Skeletal muscle tissue (tissue), 4 donors: Measurements from ENCODE around the gene DHRS3. TPM values are rescaled to one million over a fixed set of nuclear protein-coding genes. Genes with fewer than 3 reads are reported as not detected.

Source experiments
- H3K27ac ChIP-seq: one replicate; pipeline ENCODE4 v1.7.0; 2013; ENCODE audit warnings: mild to moderate bottlenecking, low read depth, low read length, inconsistent platforms
- H3K27me3 ChIP-seq, 3 donors: one replicate each; pipeline ENCODE4 v1.7.0; 2013; ENCODE audit warnings: low read length in 3 of 3; ENCODE audit not compliant: control insufficient read depth in 3 of 3, insufficient read depth in 3 of 3
- H3K36me3 ChIP-seq, 3 donors: one replicate each; pipeline ENCODE4 v1.7.0; 2013; ENCODE audit warnings: low read length in 3 of 3; ENCODE audit not compliant: control insufficient read depth in 3 of 3, insufficient read depth in 3 of 3
- H3K4me1 ChIP-seq, 3 donors: one replicate each; pipeline ENCODE4 v1.7.0; 2013; ENCODE audit warnings: low read length in 3 of 3, mild to moderate bottlenecking in 3 of 3; ENCODE audit not compliant: control insufficient read depth in 3 of 3, insufficient read depth in 3 of 3
- H3K4me3 ChIP-seq, 3 donors: one replicate each; pipeline ENCODE4 v1.7.0; 2013; ENCODE audit warnings: low read length in 3 of 3
- H3K9ac ChIP-seq, 3 donors: one replicate each; pipeline ENCODE4 v1.7.0; 2013; ENCODE audit warnings: low read length in 3 of 3, mild to moderate bottlenecking in 3 of 3, moderate library complexity in 2 of 3, low read depth in 1 of 3
- H3K9me3 ChIP-seq, 3 donors: one replicate each; pipeline ENCODE4 v1.7.0; 2013; ENCODE audit warnings: low read length in 3 of 3; ENCODE audit not compliant: control insufficient read depth in 3 of 3
- total RNA-seq: library from RNA; depleted of rRNA; stranded (reverse); fragments of >200 nt; gene quantifications from one replicate; pipeline ENCODE4 v1.2.3, GENCODE V29; 2014
- donor health status: Osteomylitis.

Gene DHRS3
- total RNA-seq, 1 donor from 2014 or later = 37.6 TPM

- Histone ChIP-seq H3K36me3 (no peaks in the 10 kb centered on the region), H3K27me3 (peaks cover 3 to 19% (median 4%) of the 10 kb centered on the region in 3 donors), H3K27ac (no peak overlapping the region), H3K4me1 (peaks cover 5 to 10% (median 5%) of the 10 kb centered on the region in 3 donors), H3K9ac (no peak overlapping the region), H3K4me3 (no peak overlapping the region), H3K9me3 (no peaks in the 10 kb centered on the region)
Observed at GRCh38 chr1:12627296-12627695, 9.3 kb upstream of the DHRS3 start.

- H3K36me3 ChIP-seq = no peaks in the 10 kb centered on the region
- H3K27me3 ChIP-seq = peaks cover 3 to 19% (median 4%) of the 10 kb centered on the region in 3 donors
Observed at GRCh38 chr1:12626888-12627287, 8.9 kb upstream of the DHRS3 start.

DNA sequence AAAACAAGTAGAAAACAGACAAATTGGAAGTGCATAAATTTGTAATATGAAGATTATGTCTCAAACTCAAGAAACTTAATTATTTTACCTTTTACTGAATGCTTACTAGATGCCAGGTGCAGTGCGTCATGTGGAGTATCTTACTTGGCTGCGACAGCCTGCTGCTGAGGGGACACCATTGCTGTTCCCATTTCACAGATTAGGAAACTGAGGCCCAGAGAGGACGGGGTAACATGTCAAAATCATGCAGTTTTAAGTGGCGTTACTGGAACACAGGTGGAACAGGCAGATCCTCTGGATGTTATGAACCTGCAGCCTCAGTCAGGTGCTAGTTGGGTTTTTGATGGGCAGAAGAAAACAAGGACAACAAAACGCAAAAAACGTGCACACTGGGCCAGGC lies 7.3 kb upstream of the DHRS3 start:
- Histone ChIP-seq H3K4me3 (no peak overlapping the region), H3K9me3 (no peaks in the 10 kb centered on the region), H3K27ac (no peak overlapping the region), H3K4me1 (peaks cover 18 to 25% (median 21%) of the 10 kb centered on the region in 3 donors), H3K27me3 (peaks cover 0 to 10% (median 0%) of the 10 kb centered on the region in 3 donors), H3K9ac (no peak overlapping the region), H3K36me3 (no peaks in the 10 kb centered on the region)

More at GRCh38 chr1:12626888-12627287, 8.9 kb upstream of the DHRS3 start:
- Histone ChIP-seq H3K4me1 (peaks cover 10 to 14% (median 10%) of the 10 kb centered on the region in 3 donors), H3K4me3 (no peak overlapping the region), H3K9me3 (no peaks in the 10 kb centered on the region), H3K27ac (no peak overlapping the region), H3K9ac (peak overlapping the region in 1 of 3 donors; percentile 43)

DNA sequence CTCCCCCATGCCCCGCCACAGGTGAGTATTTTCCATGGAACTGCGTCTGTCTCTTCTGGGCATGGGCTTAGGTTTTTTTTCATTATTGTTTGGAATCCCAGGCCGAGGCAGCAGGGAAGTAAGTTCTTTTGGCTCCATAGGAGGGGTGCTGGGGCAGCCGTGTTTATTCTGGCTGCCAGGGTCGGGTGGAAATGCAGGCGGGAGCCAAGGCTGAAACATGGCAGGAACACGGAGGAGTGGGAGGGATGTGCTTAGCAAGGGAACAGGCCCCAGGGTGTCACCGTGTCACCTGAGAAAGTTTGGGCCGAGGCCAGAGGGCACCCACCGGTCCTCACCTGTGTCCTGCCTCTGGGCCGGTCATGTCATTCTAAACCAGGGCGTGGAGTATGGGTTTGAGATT lies 4.5 kb upstream of the DHRS3 start:
- peak overlapping the region; percentile 30 to 58 (median 50) for H3K9ac ChIP-seq
- H3K36me3 ChIP-seq = no peaks in the 10 kb centered on the region
- H3K4me3 ChIP-seq = peak overlapping the region in 1 of 3 donors; percentile 1
- peak overlapping the region; percentile 76 for H3K27ac ChIP-seq
- H3K9me3 ChIP-seq = no peaks in the 10 kb centered on the region
- H3K27me3 ChIP-seq = no peaks in the 10 kb centered on the region
- H3K4me1 ChIP-seq = peaks cover 37 to 45% (median 40%) of the 10 kb centered on the region in 3 donors

DNA sequence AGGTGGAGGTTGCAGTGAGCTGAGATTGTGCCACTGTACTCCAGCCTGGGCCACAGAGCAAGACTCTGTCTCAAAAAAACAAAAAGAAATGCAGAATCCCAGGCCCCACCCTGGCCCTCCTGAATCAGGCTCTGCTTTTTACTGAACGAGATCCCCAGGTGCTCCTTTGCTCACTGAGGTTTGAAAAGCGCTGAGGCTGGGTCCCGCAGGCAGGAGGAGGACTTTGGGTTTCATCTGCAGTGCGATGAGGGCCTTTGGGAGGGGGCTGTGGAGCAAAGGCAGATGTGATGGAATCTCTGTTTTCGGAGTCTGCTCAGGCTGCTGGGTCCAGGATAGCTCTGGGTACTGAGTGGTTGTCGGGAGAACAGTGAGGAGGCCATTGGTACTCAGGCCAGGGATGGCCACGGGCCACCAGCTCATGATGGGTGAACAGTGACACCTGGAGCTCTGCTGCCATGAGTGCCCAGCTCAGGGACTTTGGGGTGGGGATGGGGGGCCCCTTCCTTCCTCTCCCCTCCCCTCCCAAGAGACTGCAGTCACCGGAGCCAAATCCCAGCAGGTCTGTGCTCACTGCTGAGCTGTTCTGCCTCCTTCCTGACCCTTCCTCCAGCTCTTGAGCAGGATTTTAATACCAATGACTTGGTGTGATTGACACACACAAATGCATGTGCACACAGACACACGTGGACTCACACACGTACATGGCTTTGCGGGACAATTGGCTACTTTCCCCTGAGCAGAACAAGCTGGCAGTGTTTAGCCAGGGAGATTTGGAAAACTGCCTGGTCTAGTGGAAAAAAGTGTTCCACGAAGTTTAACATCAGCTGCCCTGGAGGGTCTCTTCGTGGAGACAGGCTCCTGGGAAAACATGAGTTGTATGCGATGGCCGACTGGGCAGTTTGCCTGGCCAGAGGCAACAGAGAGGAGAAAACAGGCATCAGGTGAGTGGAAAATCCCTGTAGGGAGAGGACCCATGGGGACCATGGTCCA lies 3.6 kb upstream of the DHRS3 start:
- peak overlapping the region; percentile 30 to 58 (median 50) for H3K9ac ChIP-seq
- no peaks in the 10 kb centered on the region for H3K27me3 ChIP-seq
- H3K4me1 ChIP-seq = peaks cover 37 to 45% (median 40%) of the 10 kb centered on the region in 3 donors
- no peaks in the 10 kb centered on the region for H3K9me3 ChIP-seq
- H3K36me3 ChIP-seq = no peaks in the 10 kb centered on the region
- peak overlapping the region in 1 of 3 donors; percentile 1 for H3K4me3 ChIP-seq
- H3K27ac ChIP-seq = peak overlapping the region; percentile 76

DNA sequence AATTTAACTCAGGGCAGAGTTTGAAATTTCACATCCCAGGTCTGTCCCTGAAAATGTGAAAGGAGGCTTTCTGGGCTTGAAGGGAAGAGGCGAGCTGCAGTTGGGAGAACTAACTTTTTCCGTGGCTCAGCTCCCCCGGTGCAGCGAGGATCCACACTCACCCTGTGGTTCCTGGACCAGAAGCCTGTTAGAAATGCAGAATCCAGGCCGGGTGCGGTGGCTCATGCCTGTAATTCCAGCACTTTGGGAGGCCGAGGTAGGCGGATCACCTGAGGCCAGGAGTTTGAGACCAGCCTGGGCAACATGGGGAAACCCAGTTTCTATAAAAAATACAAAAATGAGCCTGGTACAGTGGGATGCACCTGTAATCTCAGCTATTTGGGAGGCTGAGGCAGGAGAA lies 2.9 kb upstream of the DHRS3 start:
- Histone ChIP-seq H3K9me3 (no peaks in the 10 kb centered on the region), H3K4me1 (peaks cover 39 to 48% (median 43%) of the 10 kb centered on the region in 3 donors), H3K27me3 (no peaks in the 10 kb centered on the region), H3K4me3 (no peak overlapping the region), H3K27ac (peak overlapping the region; percentile 19), H3K9ac (no peak overlapping the region), H3K36me3 (no peaks in the 10 kb centered on the region)

DNA sequence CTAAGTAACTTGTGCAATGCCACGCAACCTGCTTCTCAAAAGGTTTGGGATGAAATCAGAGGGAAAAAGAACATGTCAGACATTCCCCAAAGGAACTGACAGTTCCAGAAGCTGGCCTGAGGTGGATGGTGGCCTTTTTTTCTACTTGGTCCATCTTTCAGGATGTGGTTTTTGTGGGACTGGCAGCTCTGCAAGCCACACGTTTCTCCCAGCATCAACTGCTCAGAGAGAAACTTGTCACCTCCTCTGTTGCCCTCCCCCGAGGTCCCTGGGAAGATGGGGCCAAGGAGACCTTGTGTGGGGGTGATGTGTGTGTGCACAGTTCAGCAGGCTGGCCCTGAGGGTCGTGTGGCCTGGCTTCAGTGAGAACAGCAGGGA lies 2.5 kb upstream of the DHRS3 start:
- peak overlapping the region; percentile 19 for H3K27ac ChIP-seq
- H3K27me3 ChIP-seq = no peaks in the 10 kb centered on the region
- peak overlapping the region in 1 of 3 donors; percentile 97 for H3K9ac ChIP-seq
- peaks cover 43 to 52% (median 47%) of the 10 kb centered on the region in 3 donors for H3K4me1 ChIP-seq
- no peaks in the 10 kb centered on the region for H3K36me3 ChIP-seq
- H3K9me3 ChIP-seq = no peaks in the 10 kb centered on the region
- H3K4me3 ChIP-seq = no peak overlapping the region

DNA sequence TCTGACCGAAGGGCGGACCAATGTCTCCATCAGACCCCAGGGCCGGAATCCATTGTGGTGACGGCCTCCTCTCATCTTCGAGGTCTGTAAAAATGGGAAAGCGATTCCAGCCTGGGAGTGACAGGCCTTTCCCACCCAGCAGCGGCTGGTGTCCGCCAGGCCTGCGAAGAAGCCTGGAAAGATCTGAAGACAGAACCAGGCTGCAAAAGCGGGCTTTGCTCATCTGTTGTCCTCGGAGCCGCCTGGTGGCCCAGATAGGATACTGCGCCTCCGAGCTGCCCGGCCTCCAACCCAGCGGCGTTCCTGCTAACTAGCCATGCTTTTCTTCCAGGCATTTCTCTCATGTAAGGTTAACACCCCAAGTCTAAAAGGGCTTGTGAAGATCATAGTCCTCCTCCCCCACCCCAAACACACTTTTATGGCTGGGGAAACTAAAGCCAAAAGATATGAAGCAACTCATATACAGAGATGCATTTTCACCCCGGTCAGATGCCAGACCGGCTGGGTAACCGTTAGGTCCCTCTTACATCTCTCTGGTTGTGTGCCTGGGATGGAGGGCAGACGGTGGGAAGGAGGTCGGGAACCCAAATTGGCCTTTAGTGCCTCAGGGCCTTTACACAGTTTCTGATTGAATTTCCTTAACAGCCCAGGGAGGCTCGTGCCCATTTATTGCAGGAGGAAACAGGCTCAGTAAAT lies 1.9 kb upstream of the DHRS3 start:
- Histone ChIP-seq H3K36me3 (no peaks in the 10 kb centered on the region), H3K27me3 (no peaks in the 10 kb centered on the region), H3K9me3 (no peaks in the 10 kb centered on the region), H3K27ac (peak overlapping the region; percentile 98), H3K4me1 (peaks cover 47 to 58% (median 52%) of the 10 kb centered on the region in 3 donors), H3K9ac (peak overlapping the region; percentile 95 to 97 (median 95)), H3K4me3 (peak overlapping the region; percentile 68 to 83 (median 81))

DNA sequence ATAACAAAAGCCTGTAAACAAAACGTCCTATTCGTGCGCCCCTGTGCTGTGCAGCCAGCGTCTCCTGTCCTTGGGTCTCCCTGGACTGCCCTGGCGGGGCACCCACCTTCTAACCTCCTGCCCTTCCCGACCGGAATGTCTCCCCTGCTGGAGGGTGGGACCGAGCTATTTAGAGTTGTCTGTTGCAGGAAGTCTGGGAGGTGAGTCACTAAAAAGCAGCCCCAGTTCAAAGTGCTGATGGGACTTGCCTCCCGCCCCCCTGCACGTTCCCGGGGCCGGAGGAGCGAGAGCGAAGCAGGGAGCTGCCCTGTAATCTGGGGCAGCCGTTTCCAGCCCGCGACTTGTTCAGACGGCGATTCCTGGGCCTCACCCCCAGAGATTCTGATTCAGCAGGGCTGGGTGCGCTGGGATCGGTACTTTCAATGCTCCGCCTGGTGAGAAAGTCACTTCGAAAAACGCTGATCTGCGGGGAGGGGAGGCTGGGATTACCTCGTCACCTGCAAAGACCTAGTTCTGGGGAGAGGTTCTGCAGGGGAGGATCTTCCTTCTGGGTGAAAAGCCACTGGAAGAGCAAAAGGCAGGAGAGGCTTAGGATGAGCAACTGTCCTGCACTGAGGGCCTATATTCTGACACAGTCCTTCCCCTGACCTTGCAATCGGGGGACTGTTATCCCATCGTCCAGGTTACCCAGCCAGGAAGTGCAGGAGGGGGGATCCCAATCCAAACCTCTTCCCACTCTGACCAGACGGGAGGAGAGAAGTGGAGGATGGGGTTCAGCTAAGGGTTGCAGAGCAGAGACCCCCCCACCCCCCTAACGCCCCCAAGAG lies 1.2 kb upstream of the DHRS3 start:
- H3K36me3 ChIP-seq = no peaks in the 10 kb centered on the region
- H3K9ac ChIP-seq = peak overlapping the region; percentile 95 to 97 (median 95)
- peak overlapping the region; percentile 98 for H3K27ac ChIP-seq
- peak overlapping the region; percentile 68 to 83 (median 81) for H3K4me3 ChIP-seq
- H3K27me3 ChIP-seq = no peaks in the 10 kb centered on the region
- peaks cover 54 to 65% (median 59%) of the 10 kb centered on the region in 3 donors for H3K4me1 ChIP-seq
- H3K9me3 ChIP-seq = no peaks in the 10 kb centered on the region
